IMR-90 (cell line): Measurements from ENCODE around the gene DOK3. TPM values are rescaled to one million over a fixed set of nuclear protein-coding genes. Genes with fewer than 3 reads are reported as not detected.
A peak's percentile ranks its signal among the peaks of the same experiment; 100 is the strongest.

Source experiments
- ATAC-seq: fragments of 200-7000 bp; cut with Tn5 transposase; 2 replicates; pipeline ENCODE4 v1.9.1; 2020; ENCODE audit warnings: low read depth, mild to moderate bottlenecking, moderate library complexity
- BruUV-seq: library from RNA; stranded (reverse); fragments of 400-500 nt; replicated peaks from 2 replicates; lab custom pipeline; 2021; lab: Mats Ljungman, UMichigan
- CTCF ChIA-PET: fragments of 300-600 bp; formaldehyde crosslinking; extraction: SDS; loops from one replicate; lab custom pipeline; 2021; ENCODE audit warnings: antibody characterized with exemption; lab: Yijun Ruan, JAX
- POLR2A ChIA-PET: fragments of 300-600 bp; sonication (Branson Sonifier 250); formaldehyde crosslinking; loops from one replicate; lab custom pipeline; 2022; ENCODE audit warnings: antibody characterized with exemption; ENCODE audit not compliant: unreplicated experiment; lab: Charles Lee
- DNase-seq: peaks from one replicate; pipeline ENCODE4 v3.0.0; 2013
- H2AFZ ChIP-seq: replicated peaks from 2 replicates; pipeline ENCODE3; 2013; ENCODE audit warnings: low read length, mild to moderate bottlenecking; ENCODE audit not compliant: poor library complexity
- H2AK5ac ChIP-seq: 2 replicates; pipeline ENCODE4 v1.6.1; 2013; ENCODE audit warnings: low read depth, low read length, inconsistent platforms
- H2AK9ac ChIP-seq: replicated peaks from 2 replicates; pipeline ENCODE3; 2013; ENCODE audit warnings: mild to moderate bottlenecking, low read depth, low read length, moderate library complexity; ENCODE audit not compliant: poor library complexity
- H2BK120ac ChIP-seq: 2 replicates; pipeline ENCODE4 v1.6.1; 2013; ENCODE audit warnings: low read depth, low read length, inconsistent platforms
- H2BK15ac ChIP-seq: 3 replicates; pipeline ENCODE4 v1.6.1; 2013; ENCODE audit warnings: low read depth, low read length, inconsistent platforms
- H2BK20ac ChIP-seq: 2 replicates; pipeline ENCODE4 v1.6.1; 2013; ENCODE audit warnings: low read depth, mild to moderate bottlenecking, inconsistent platforms, low read length, moderate library complexity
- H2BK5ac ChIP-seq: 2 replicates; pipeline ENCODE4 v1.6.1; 2013; ENCODE audit warnings: mild to moderate bottlenecking, low read depth, low read length, inconsistent platforms; ENCODE audit not compliant: poor library complexity, severe bottlenecking
- H3K14ac ChIP-seq: replicated peaks from 2 replicates; pipeline ENCODE4 v1.6.1; 2013; ENCODE audit warnings: low read depth, low read length, inconsistent platforms
- H3K18ac ChIP-seq: 2 replicates; pipeline ENCODE4 v1.6.1; 2013; ENCODE audit warnings: low read depth, low read length, control low read depth
- H3K23ac ChIP-seq: 2 replicates; pipeline ENCODE4 v1.6.1; 2013; ENCODE audit warnings: low read depth, low read length, inconsistent platforms
- H3K27ac ChIP-seq: 2 replicates; pipeline ENCODE4 v1.5.1; 2013; ENCODE audit warnings: mild to moderate bottlenecking, control low read depth, low read length; ENCODE audit not compliant: insufficient read depth
- H3K27me3 ChIP-seq: 2 replicates; pipeline ENCODE4 v1.6.1; 2013; ENCODE audit warnings: low read length; ENCODE audit not compliant: control insufficient read depth, insufficient read depth
- H3K36me3 ChIP-seq: 2 replicates; pipeline ENCODE4 v1.6.1; 2013; ENCODE audit warnings: low read length, mixed read lengths; ENCODE audit not compliant: control insufficient read depth, insufficient read depth
- H3K4ac ChIP-seq: 2 replicates; pipeline ENCODE4 v1.6.1; 2013; ENCODE audit warnings: low read depth, low read length, inconsistent platforms
- H3K4me1 ChIP-seq: 2 replicates; pipeline ENCODE4 v1.6.1; 2013; ENCODE audit warnings: low read length, mixed read lengths; ENCODE audit not compliant: control insufficient read depth, insufficient read depth
- H3K4me2 ChIP-seq: 2 replicates; pipeline ENCODE4 v1.6.1; 2013; ENCODE audit warnings: low read depth, mild to moderate bottlenecking, control low read depth, low read length, moderate library complexity
- H3K4me3 ChIP-seq: 2 replicates; pipeline ENCODE4 v1.5.1; 2013; ENCODE audit warnings: low read depth, mild to moderate bottlenecking, control low read depth, low read length, moderate library complexity; ENCODE audit not compliant: insufficient read depth
- H3K56ac ChIP-seq: 2 replicates; pipeline ENCODE4 v1.6.1; 2013; ENCODE audit warnings: low read length, inconsistent platforms; ENCODE audit not compliant: insufficient read depth; ENCODE audit errors: extremely low read depth
- H3K79me1 ChIP-seq, 2 experiments: 2 replicates each; pipeline ENCODE4 v1.6.1; 2013; ENCODE audit warnings: low read length in 2 of 2, inconsistent platforms in 1 of 2, low read depth in 1 of 2
- H3K9ac ChIP-seq: 2 replicates; pipeline ENCODE4 v1.6.1; 2013; ENCODE audit warnings: low read depth, low read length, control low read depth
- H3K9me1 ChIP-seq: 2 replicates; pipeline ENCODE4 v1.6.1; 2013; ENCODE audit warnings: low read length, inconsistent platforms; ENCODE audit not compliant: insufficient read depth
- H3K9me3 ChIP-seq: 2 replicates; pipeline ENCODE4 v1.6.1; 2013; ENCODE audit warnings: low read length; ENCODE audit not compliant: control insufficient read depth, insufficient read depth
- H4K20me1 ChIP-seq: 2 replicates; pipeline ENCODE4 v1.6.1; 2013; ENCODE audit warnings: low read length, inconsistent platforms; ENCODE audit not compliant: insufficient read depth
- H4K5ac ChIP-seq: 2 replicates; pipeline ENCODE4 v1.6.1; 2013; ENCODE audit warnings: mild to moderate bottlenecking, low read depth, low read length, control low read depth
- H4K8ac ChIP-seq, 2 experiments: 2 replicates each; pipeline ENCODE4 v1.6.1; 2013; ENCODE audit warnings: low read depth in 2 of 2, low read length in 2 of 2, control low read depth in 1 of 2, inconsistent platforms in 1 of 2
- H4K91ac ChIP-seq: 2 replicates; pipeline ENCODE4 v1.6.1; 2013; ENCODE audit warnings: low read depth, low read length, inconsistent platforms; ENCODE audit not compliant: insufficient read depth
- BHLHE40 ChIP-seq: fragments of 150-350 bp; IDR thresholded peaks from 2 replicates; pipeline ENCODE4 v1.6.1; 2016; ENCODE audit warnings: mild to moderate bottlenecking, low read depth, low read length
- CEBPB ChIP-seq: IDR thresholded peaks from 2 replicates; pipeline ENCODE4 v1.6.1; 2012; ENCODE audit warnings: low read depth, low read length, improper control_type of control experiment
- MAZ ChIP-seq: IDR thresholded peaks from 2 replicates; pipeline ENCODE4 v1.6.1; 2012; ENCODE audit warnings: low read depth, mild to moderate bottlenecking, low read length, improper control_type of control experiment, moderate library complexity, borderline replicate concordance
- MXI1 ChIP-seq: IDR thresholded peaks from 2 replicates; pipeline ENCODE4 v1.6.1; 2012; ENCODE audit warnings: low read depth, mild to moderate bottlenecking, low read length, moderate library complexity, borderline replicate concordance
- POLR2A ChIP-seq: IDR thresholded peaks from 2 replicates; pipeline ENCODE4 v1.6.1; 2012; ENCODE audit warnings: mild to moderate bottlenecking, low read depth, low read length
- WGBS, 2 experiments: methylation state at CpG; one replicate each; pipeline versions ENCODE4 v1.1.5 to v1.1.7; 2013; ENCODE audit warnings: missing lambda C conversion rate in 2 of 2; ENCODE audit not compliant: insufficient read length in 1 of 2; ENCODE audit errors: extremely low coverage in 2 of 2; 5-methylcytosine and 5-hydroxymethylcytosine counted together
- dilution Hi-C: fragments of 300-500 bp; cut with HindIII; formaldehyde crosslinking; loops from one replicate; pipeline ENCODE4 v1.14.3; 2018; ENCODE audit warnings: low sequenced_read_pairs; ENCODE audit not compliant: unreplicated experiment
- in situ Hi-C: fragments of 300-500 bp; cut with MboI; formaldehyde crosslinking; loops from 3 replicates; pipeline ENCODE4 v1.14.3; 2019; ENCODE audit warnings: low sequenced_read_pairs, inconsistent platforms, mixed read lengths
- intact Hi-C: fragments of 100-400 bp; cut with micrococcal nuclease; formaldehyde crosslinking; loops from 2 replicates; pipeline ENCODE4 v1.10.0; 2022
- polyA plus RNA-seq, 3 experiments: library from polyadenylated mRNA; depleted of rRNA; stranded (reverse); fragments of >200 nt; gene quantifications; 2 replicates each; pipeline ENCODE4 v1.2.3, GENCODE V29; 2012; ENCODE audit warnings: low replicate concordance in 1 of 3
- total RNA-seq: library from RNA; depleted of rRNA; stranded (reverse); fragments of >200 nt; gene quantifications from 2 replicates; pipeline ENCODE4 v1.2.3, GENCODE V29; 2012
- TF ChIP-seq, protein P1 (sequence below): fragments of 150-350 bp; IDR thresholded peaks from 2 replicates; pipeline ENCODE4 v1.6.1; 2016; ENCODE audit warnings: low read depth, mild to moderate bottlenecking, low read length, moderate library complexity, borderline replicate concordance

DOK3 gene
- total and polyA plus RNA-seq, 2 of the 4 experiments (the other 2 are of a cell fraction), result 0.54 to 3.9 TPM

DNA sequence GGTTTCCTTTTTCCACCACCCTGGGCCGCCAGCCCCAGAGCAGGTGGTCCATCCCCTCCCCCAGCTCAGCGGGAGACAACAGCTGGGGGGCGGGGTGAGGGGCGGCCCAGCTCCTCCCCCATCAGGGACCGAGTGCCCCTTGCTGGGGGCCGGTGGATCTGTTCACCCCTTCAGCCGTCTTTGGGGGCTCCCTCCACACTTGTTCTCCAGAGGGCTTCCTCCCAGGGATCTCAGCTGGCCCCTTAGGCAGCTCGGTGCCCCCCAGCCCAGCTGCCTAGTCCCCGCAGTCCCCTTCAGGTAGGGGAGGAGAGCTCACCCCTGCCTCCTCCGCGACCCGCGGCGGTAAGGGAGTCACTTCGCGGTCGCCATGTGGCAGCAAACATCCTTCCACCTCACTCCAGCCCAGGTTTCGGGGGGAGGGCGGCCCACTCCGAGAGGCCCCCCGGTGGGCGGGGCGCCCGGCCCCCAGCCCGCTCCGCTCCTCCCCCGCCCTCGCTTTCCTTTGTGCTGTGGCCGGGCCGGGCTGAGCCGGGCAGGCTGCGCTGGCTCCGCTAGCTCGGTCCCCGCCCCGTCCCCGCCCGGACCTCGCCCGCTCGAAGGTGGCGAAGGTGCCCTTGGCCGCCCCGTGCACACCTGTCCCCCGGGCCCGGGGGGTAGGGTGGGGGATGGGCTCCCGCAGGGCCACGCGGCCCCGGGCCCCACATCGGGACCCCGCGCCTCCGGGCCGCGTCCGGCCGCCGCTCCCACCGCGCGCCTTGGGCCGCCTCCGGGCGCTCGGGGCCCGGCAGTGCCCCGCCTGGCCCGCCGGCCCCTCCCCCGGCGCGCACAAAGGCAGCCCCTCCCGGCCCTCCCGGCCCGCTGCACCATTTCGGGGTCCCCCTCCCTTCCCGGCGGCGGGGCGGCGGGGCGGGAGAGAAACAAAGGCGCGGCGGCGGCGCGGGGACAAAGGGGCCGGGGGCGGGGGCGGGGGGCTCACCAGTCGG is 36.9 kb downstream of the DOK3 start:
- H3K9ac ChIP-seq, result peak overlapping the region; percentile 94
- H2AK9ac ChIP-seq, result peak overlapping the region; percentile 99
- peak overlapping the region; percentile 80; the same call in 1 of the 2 replicates for H3K18ac ChIP-seq
- CTCF ChIA-PET, result no interaction called here
- peak overlapping the region; percentile 85 for H2AFZ ChIP-seq
- no peak for DNase-seq
- no peak overlapping the region for H2BK20ac ChIP-seq
- 0 out of 2 replicates have a peak, but pooled peaks have one; percentile 51 for TF ChIP-seq POLR2A
- TF ChIP-seq MXI1, result peak; percentile 6; the same call in 1 of the 2 replicates
- no peak for TF ChIP-seq BHLHE40
- TF ChIP-seq MAZ, result peak; percentile 47; the same call in 1 of the 2 replicates
- TF ChIP-seq, protein P1, sequence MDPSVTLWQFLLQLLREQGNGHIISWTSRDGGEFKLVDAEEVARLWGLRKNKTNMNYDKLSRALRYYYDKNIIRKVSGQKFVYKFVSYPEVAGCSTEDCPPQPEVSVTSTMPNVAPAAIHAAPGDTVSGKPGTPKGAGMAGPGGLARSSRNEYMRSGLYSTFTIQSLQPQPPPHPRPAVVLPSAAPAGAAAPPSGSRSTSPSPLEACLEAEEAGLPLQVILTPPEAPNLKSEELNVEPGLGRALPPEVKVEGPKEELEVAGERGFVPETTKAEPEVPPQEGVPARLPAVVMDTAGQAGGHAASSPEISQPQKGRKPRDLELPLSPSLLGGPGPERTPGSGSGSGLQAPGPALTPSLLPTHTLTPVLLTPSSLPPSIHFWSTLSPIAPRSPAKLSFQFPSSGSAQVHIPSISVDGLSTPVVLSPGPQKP, result no peak
- TF ChIP-seq CEBPB, result no peak
- peak overlapping the region; percentile 93 for H2BK5ac ChIP-seq
- peaks cover 13 to 49% of the 10 kb centered on the region in 2 experiments; a peak in 3 of 4 replicates for H3K79me1 ChIP-seq
- dilution Hi-C loops, result no loop called here
- peaks cover 23% of the 10 kb centered on the region for H3K36me3 ChIP-seq
- H3K4me3 ChIP-seq, result peak overlapping the region; percentile 97
- no peaks in the 10 kb centered on the region for H3K27me3 ChIP-seq
- H4K5ac ChIP-seq, result peak overlapping the region; percentile 53; the same call in 1 of the 2 replicates
- peak overlapping the region; percentile 32 for H3K56ac ChIP-seq
- peak overlapping the region in 1 of 2 experiments; percentile 16; a peak in 2 of 4 replicates for H4K8ac ChIP-seq
- H3K23ac ChIP-seq, result peak overlapping the region; percentile 69; the same call in 1 of the 2 replicates
- peak overlapping the region; percentile 72; the same call in 1 of the 2 replicates for H3K14ac ChIP-seq
- peaks cover 47% of the 10 kb centered on the region for H3K4me1 ChIP-seq
- intact Hi-C loops, result loop anchor here (2.0 kb wide), 1 partner anchor 24 kb away; the partner anchor contains the start of gene PDLIM7
- H2BK120ac ChIP-seq, result no peak overlapping the region; the same call in 1 of the 2 replicates
- H3K9me3 ChIP-seq, result no peaks in the 10 kb centered on the region
- H4K20me1 ChIP-seq, result peaks cover 55% of the 10 kb centered on the region
- peak overlapping the region; percentile 80 for H4K91ac ChIP-seq
- peaks cover 43% of the 10 kb centered on the region for H3K9me1 ChIP-seq
- H3K4ac ChIP-seq, result peak overlapping the region; percentile 91
- H2AK5ac ChIP-seq, result peak overlapping the region; percentile 91
- ATAC-seq, result peak; percentile 18
- WGBS, 2 experiments, result 0% methylated on average over 19 of the region's 93 CpGs; no CpG with 5 or more reads in 1 of the 2 experiments
- in situ Hi-C loops, result no loop called here
- peak overlapping the region; percentile 75 for H3K4me2 ChIP-seq
- H3K27ac ChIP-seq, result peak overlapping the region; percentile 93
- POLR2A ChIA-PET, result interaction anchor here (1.9 kb wide), 1 partner anchor 23 kb away, joined by 11 read pairs; no protein-coding TSS in a partner anchor
- no TSS peak for BruUV-seq
- no peak overlapping the region for H2BK15ac ChIP-seq
